H1 (cell line): ENCODE results near the gene KIF5C. TPM values are rescaled to one million over a fixed set of nuclear protein-coding genes. Genes with fewer than 3 reads are reported as not detected.

Source experiments
- CTCF ChIA-PET: fragments of 300-600 bp; sonication (Branson Sonifier 250); formaldehyde crosslinking; loops from one replicate; lab custom pipeline; 2021; ENCODE audit not compliant: partially characterized antibody; lab: Charles Lee
- POLR2A ChIA-PET: fragments of 300-600 bp; sonication (Branson Sonifier 250); formaldehyde crosslinking; loops from one replicate; lab custom pipeline; 2021; ENCODE audit warnings: inconsistent platforms; ENCODE audit not compliant: partially characterized antibody; lab: Charles Lee
- DNase-seq, 2 experiments: peaks; one replicate each; pipeline versions ENCODE4 v3.0.0 to v3.0.0-alpha.2; 2010 to 2022; ENCODE audit warnings: low spot score in 2 of 2, low read depth in 1 of 2, mixed read lengths in 1 of 2
- FAIRE-seq: peaks from 2 replicates; lab custom pipeline; 2011; peaks lifted over from hg19 to GRCh38; lab: Jason Lieb, UNC
- H2AFZ ChIP-seq: 2 replicates; pipeline ENCODE4 v1.8.1; 2012; ENCODE audit warnings: low read length, inconsistent platforms
- H2AK5ac ChIP-seq: 2 replicates; pipeline ENCODE4 v1.6.1; 2013; ENCODE audit warnings: low read depth, low read length
- H2BK120ac ChIP-seq: replicated peaks from 2 replicates; pipeline ENCODE3; 2013; ENCODE audit warnings: low read depth, low read length, inconsistent platforms
- H2BK12ac ChIP-seq: 2 replicates; pipeline ENCODE4 v1.6.1; 2013; ENCODE audit warnings: low read depth, low read length
- H2BK15ac ChIP-seq: 2 replicates; pipeline ENCODE4 v1.6.1; 2013; ENCODE audit warnings: low read length
- H2BK20ac ChIP-seq: 2 replicates; pipeline ENCODE4 v1.6.1; 2013; ENCODE audit warnings: low read length
- H2BK5ac ChIP-seq: 2 replicates; pipeline ENCODE4 v1.6.1; 2013; ENCODE audit warnings: low read depth, low read length
- H3K14ac ChIP-seq: 2 replicates; pipeline ENCODE4 v1.6.1; 2013; ENCODE audit warnings: inconsistent platforms; ENCODE audit not compliant: insufficient read length
- H3K18ac ChIP-seq: 2 replicates; pipeline ENCODE4 v1.6.1; 2013; ENCODE audit warnings: low read length; ENCODE audit errors: extremely low read depth
- H3K23ac ChIP-seq: 2 replicates; pipeline ENCODE4 v1.6.1; 2013; ENCODE audit warnings: inconsistent platforms; ENCODE audit not compliant: insufficient read length
- H3K23me2 ChIP-seq: 2 replicates; pipeline ENCODE4 v1.6.1; 2013; ENCODE audit warnings: low read depth, low read length
- H3K27ac ChIP-seq: 2 replicates; pipeline ENCODE4 v1.6.1; 2011; ENCODE audit warnings: low read depth, low read length, inconsistent platforms
- H3K27me3 ChIP-seq, 4 experiments: replicated peaks in 1 of 4; 1 replicate in 1 of 4; 2 replicates in 3 of 4; pipeline versions ENCODE4 v1.6.1 to v1.8.1; 2011 to 2013; ENCODE audit warnings: low read length in 3 of 4, mild to moderate bottlenecking in 3 of 4, inconsistent platforms in 2 of 4, mixed read lengths in 2 of 4, moderate library complexity in 1 of 4; ENCODE audit not compliant: control insufficient read depth in 3 of 4, insufficient read depth in 3 of 4; ENCODE audit errors: extremely low read depth in 1 of 4
- H3K36me3 ChIP-seq, 4 experiments: 2 replicates each; pipeline versions ENCODE4 v1.6.1 to v1.8.1; 2011 to 2013; ENCODE audit warnings: mild to moderate bottlenecking in 4 of 4, low read length in 3 of 4, moderate library complexity in 2 of 4, control low read depth in 1 of 4, inconsistent platforms in 1 of 4; ENCODE audit not compliant: insufficient read depth in 4 of 4, control insufficient read depth in 2 of 4
- H3K4ac ChIP-seq: replicated peaks from 2 replicates; pipeline ENCODE3; 2013; ENCODE audit warnings: low read length, low read depth, mixed read lengths, inconsistent platforms; ENCODE audit not compliant: insufficient read length
- H3K4me1 ChIP-seq, 4 experiments: replicated peaks in 1 of 4; 1 replicate in 1 of 4; 2 replicates in 3 of 4; pipeline versions ENCODE4 v1.6.1 to v1.8.1; 2011 to 2013; ENCODE audit warnings: low read length in 3 of 4, inconsistent platforms in 2 of 4, mixed read lengths in 1 of 4; ENCODE audit not compliant: insufficient read depth in 4 of 4, control insufficient read depth in 3 of 4
- H3K4me2 ChIP-seq, 2 experiments: 2 replicates each; pipeline versions ENCODE4 v1.6.1 to v1.8.1; 2011 to 2013; ENCODE audit warnings: low read depth in 2 of 2, low read length in 2 of 2, control low read depth in 1 of 2, inconsistent platforms in 1 of 2, mild to moderate bottlenecking in 1 of 2; ENCODE audit not compliant: insufficient read depth in 1 of 2
- H3K4me3 ChIP-seq, 4 experiments: fragments of 200-600, 300-600 bp in 1 of 4; sonication (generic), shearing (Covaris generic), sonication (Bioruptor Twin) in 1 of 4; 2 replicates each; pipeline versions ENCODE4 v1.5.1 to v1.8.1; 2011 to 2016; ENCODE audit warnings: low read length in 4 of 4, low read depth in 3 of 4, control low read depth in 2 of 4, inconsistent platforms in 2 of 4, mild to moderate bottlenecking in 2 of 4, mixed read lengths in 1 of 4, moderate library complexity in 1 of 4; ENCODE audit not compliant: insufficient read depth in 2 of 4; ENCODE audit errors: extremely low read depth in 1 of 4
- H3K56ac ChIP-seq: replicated peaks from 2 replicates; pipeline ENCODE3; 2013; ENCODE audit warnings: low read depth, mild to moderate bottlenecking, mixed read lengths, low read length, inconsistent platforms; ENCODE audit not compliant: insufficient read length
- H3K79me1 ChIP-seq: 2 replicates; pipeline ENCODE4 v1.6.1; 2013; ENCODE audit warnings: low read depth, low read length, control low read depth
- H3K79me2 ChIP-seq, 2 experiments: 2 replicates each; pipeline versions ENCODE4 v1.6.1 to v1.8.1; 2012 to 2013; ENCODE audit warnings: low read length in 2 of 2, mild to moderate bottlenecking in 2 of 2, inconsistent platforms in 1 of 2; ENCODE audit not compliant: insufficient read depth in 2 of 2, control insufficient read depth in 1 of 2
- H3K9ac ChIP-seq, 4 experiments: replicated peaks in 1 of 4; 1 replicate in 1 of 4; 2 replicates in 3 of 4; pipeline versions ENCODE4 v1.6.1 to v1.8.1; 2011 to 2013; ENCODE audit warnings: low read depth in 3 of 4, low read length in 3 of 4, control low read depth in 2 of 4, mild to moderate bottlenecking in 2 of 4, moderate library complexity in 2 of 4, inconsistent platforms in 1 of 4; ENCODE audit errors: extremely low read depth in 1 of 4
- H3K9me3 ChIP-seq, 2 experiments: 2 replicates each; pipeline versions ENCODE4 v1.6.1 to v1.8.1; 2012 to 2013; ENCODE audit warnings: mild to moderate bottlenecking in 2 of 2, moderate library complexity in 2 of 2, control low read depth in 1 of 2, inconsistent platforms in 1 of 2, low read depth in 1 of 2, low read length in 1 of 2, mixed read lengths in 1 of 2; ENCODE audit not compliant: insufficient read depth in 2 of 2
- H4K20me1 ChIP-seq, 2 experiments: replicated peaks in 1 of 2; 2 replicates each; pipeline versions ENCODE3 to v1.8.1; 2011 to 2013; ENCODE audit warnings: inconsistent platforms in 2 of 2, low read length in 2 of 2, mild to moderate bottlenecking in 1 of 2; ENCODE audit not compliant: insufficient read depth in 2 of 2, control insufficient read depth in 1 of 2
- H4K5ac ChIP-seq: 2 replicates; pipeline ENCODE4 v1.6.1; 2013; ENCODE audit warnings: low read length, low read depth, mixed read lengths, inconsistent platforms; ENCODE audit not compliant: insufficient read length
- H4K8ac ChIP-seq: 2 replicates; pipeline ENCODE4 v1.8.0; 2013; ENCODE audit warnings: mild to moderate bottlenecking, moderate library complexity, low read length, inconsistent platforms; ENCODE audit not compliant: insufficient read depth; ENCODE audit errors: extremely low read depth
- H4K91ac ChIP-seq: replicated peaks from 2 replicates; pipeline ENCODE3; 2013; ENCODE audit warnings: low read length, mixed read lengths, inconsistent platforms; ENCODE audit not compliant: insufficient read length
- CTCF ChIP-seq, 3 experiments: IDR thresholded peaks; 1 replicate in 2 of 3; 2 replicates in 1 of 3; pipeline versions ENCODE4 v1.5.1 to v1.6.1; 2011; ENCODE audit warnings: low read length in 3 of 3, mild to moderate bottlenecking in 3 of 3, inconsistent platforms in 2 of 3, low read depth in 1 of 3, moderate library complexity in 1 of 3; ENCODE audit not compliant: insufficient read depth in 1 of 3; ENCODE audit errors: control extremely low read depth in 1 of 3
- HDAC6 ChIP-seq: IDR thresholded peaks from one replicate; pipeline ENCODE4 v1.7.1; 2012; ENCODE audit warnings: low read depth, mild to moderate bottlenecking, inconsistent platforms, low read length, moderate library complexity
- RAD21 ChIP-seq, 2 experiments: IDR thresholded peaks in 1 of 2; conservative IDR thresholded peaks in 1 of 2; 2 replicates each; pipeline ENCODE4 v1.6.1; 2011; ENCODE audit warnings: low read depth in 2 of 2, low read length in 2 of 2, improper control_type of control experiment in 1 of 2, inconsistent platforms in 1 of 2, mild to moderate bottlenecking in 1 of 2, moderate library complexity in 1 of 2
- WGBS, 2 experiments: shearing (Covaris generic) in 1 of 2; methylation state at CpG; one replicate each; pipeline versions ENCODE4 v1.1.6 to v1.1.7; 2013 to 2015; ENCODE audit warnings: low lambda C conversion rate in 2 of 2, mixed read lengths in 2 of 2, inconsistent platforms in 1 of 2, low coverage in 1 of 2, missing lambda C conversion rate in 1 of 2; ENCODE audit not compliant: insufficient replicate concordance in 2 of 2, insufficient coverage in 1 of 2, insufficient read length in 1 of 2; ENCODE audit errors: extremely low coverage in 1 of 2, missing lambda C conversion rate in 1 of 2; 5-methylcytosine and 5-hydroxymethylcytosine counted together
- polyA plus RNA-seq, 7 experiments: library from polyadenylated mRNA; depleted of rRNA in 3 of 7; stranded (reverse) in 5 of 7; unstranded in 2 of 7; fragments of >200 nt in 5 of 7; fragments of 200-250 nt in 2 of 7; gene quantifications; 1 replicate in 5 of 7; 2 replicates in 1 of 7; 4 replicates in 1 of 7; pipeline versions ENCODE4 v1.2.1 to v1.2.3, GENCODE V29; 2011 to 2013; ENCODE audit warnings: missing spikeins in 2 of 7, mixed read lengths in 2 of 7
- total RNA-seq: library from RNA; stranded (reverse); fragmentation: NEBNext Ultra II Directional; extraction: Animal tissue kit (Norgen Biotek cat#: 25700); gene quantifications from 2 replicates; pipeline ENCODE4 v1.2.1, GENCODE V29; 2021

Gene KIF5C
- total and polyA plus RNA-seq, 2 of the 8 experiments (the other 6 are each of a cell fraction or from before 2014, with no cell fraction given) = 16.3 to 66.4 TPM

- Histone ChIP-seq H3K23ac (no peak overlapping the region), H4K91ac (no peak overlapping the region), H3K27me3 (no peaks in the 10 kb centered on the region), H3K9me3 (no peaks in the 10 kb centered on the region), H3K9ac (no peak overlapping the region), H2BK12ac (no peak overlapping the region), H4K20me1 (no peaks in the 10 kb centered on the region), H2BK120ac (no peak overlapping the region), H3K56ac (no peak overlapping the region), H2AFZ (no peak overlapping the region), H3K4me1 (no peaks in the 10 kb centered on the region), H3K23me2 (no peaks in the 10 kb centered on the region), H4K8ac (no peak overlapping the region), H3K4ac (no peak overlapping the region), H3K18ac (no peak overlapping the region), H3K14ac (no peak overlapping the region), H2AK5ac (no peak overlapping the region), H3K79me2 (no peaks in the 10 kb centered on the region), H4K5ac (no peak overlapping the region), H3K4me3 (no peak overlapping the region), H3K79me1 (no peaks in the 10 kb centered on the region), H3K36me3 (peaks cover 4 to 27% (median 17%) of the 10 kb centered on the region in 4 experiments), H3K4me2 (no peak overlapping the region), H2BK5ac (no peak overlapping the region), H2BK15ac (no peak overlapping the region), H2BK20ac (no peak overlapping the region), H3K27ac (no peak overlapping the region)
- CTCF ChIA-PET = interaction anchor here (0.7 to 2.6 kb wide), 22 partner anchors 8 to 435 kb away, joined by 3 to 9 read pairs (median 3); no protein-coding TSS in a partner anchor
- 81% methylated on average over 6 of the region's 6 CpGs; no CpG with 5 or more reads in 1 of the 2 experiments for WGBS, 2 experiments
- FAIRE-seq = peak; percentile 84
- TF ChIP-seq RAD21 (IDR thresholded peaks at IDR 0.05 in 1 of 2, conservative IDR thresholded peaks at IDR 0.05 in 1 of 2; ENCODE audit: low read depth in 2 of 2, low read length in 2 of 2) (peak; percentile 82 to 85), CTCF (IDR thresholded peaks at IDR 0.05; ENCODE audit: control extremely low read depth in 1 of 3, insufficient read depth in 1 of 3, low read depth in 1 of 3, low read length in 3 of 3) (peak in 2 of 3 experiments; percentile 58 to 62; a peak in 3 of 4 replicates), HDAC6 (no peak)
- DNase-seq = no peak
- POLR2A ChIA-PET = no interaction called here
Measured at GRCh38 chr2:148989882-148990493, 115.0 kb downstream of the KIF5C start.
